Measurements from ENCODE around the gene RHBG. TPM values are rescaled to one million over a fixed set of nuclear protein-coding genes. Genes with fewer than 3 reads are reported as not detected.

RHBG gene
- total and polyA plus RNA-seq, 2 experiments from 2014 or later, result 3.3 to 11.9 TPM

DNA sequence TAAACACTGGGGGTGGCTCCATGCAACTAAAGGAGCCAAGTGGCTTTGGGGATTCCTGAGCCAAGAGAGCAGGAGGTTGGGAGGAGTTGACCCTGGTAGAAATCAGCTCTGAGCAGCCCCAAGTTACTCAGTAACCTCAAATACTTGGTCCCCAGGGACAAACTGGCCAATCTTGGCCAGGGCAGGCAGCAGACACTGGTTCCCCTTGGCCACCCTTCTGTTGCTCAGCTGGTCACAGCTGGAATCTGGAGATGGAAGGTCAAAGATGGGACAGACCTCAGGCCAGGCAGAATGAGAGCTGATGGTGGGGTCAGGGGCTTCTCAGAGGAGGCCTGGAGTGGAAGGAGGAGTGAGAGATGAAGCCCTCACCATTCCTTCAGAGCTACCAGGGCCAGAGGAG, 3.3 kb upstream of the RHBG start:
- Histone ChIP-seq H3K4me3 (no peak overlapping the region), H3K79me2 (no peaks in the 10 kb centered on the region), H3K27me3 (no peaks in the 10 kb centered on the region), H3K4me2 (no peak overlapping the region), H3K4me1 (ENCODE audit: insufficient read depth) (peaks cover 18% of the 10 kb centered on the region), H2AFZ (no peak overlapping the region), H3K9me2 (replicated peaks; ENCODE audit: insufficient read depth) (no peaks in the 10 kb centered on the region), H3K27ac (no peak overlapping the region), H3K9me3 (ENCODE audit: low read depth) (no peaks in the 10 kb centered on the region), H4K20me1 (ENCODE audit: insufficient read depth, poor library complexity, severe bottlenecking) (no peaks in the 10 kb centered on the region), H3K36me3 (replicated peaks; ENCODE audit: insufficient read depth, low read depth) (no peaks in the 10 kb centered on the region)
- no peak for DNase-seq (ENCODE audit: low spot score)
- TF ChIP-seq EZH2phosphoT487 (IDR thresholded peaks at IDR 0.05; ENCODE audit: low read depth, severe bottlenecking, unreplicated experiment) (no peak), EZH2 (IDR thresholded peaks at IDR 0.05; ENCODE audit: borderline replicate concordance) (no peak)
- TF ChIP-seq, protein P1, sequence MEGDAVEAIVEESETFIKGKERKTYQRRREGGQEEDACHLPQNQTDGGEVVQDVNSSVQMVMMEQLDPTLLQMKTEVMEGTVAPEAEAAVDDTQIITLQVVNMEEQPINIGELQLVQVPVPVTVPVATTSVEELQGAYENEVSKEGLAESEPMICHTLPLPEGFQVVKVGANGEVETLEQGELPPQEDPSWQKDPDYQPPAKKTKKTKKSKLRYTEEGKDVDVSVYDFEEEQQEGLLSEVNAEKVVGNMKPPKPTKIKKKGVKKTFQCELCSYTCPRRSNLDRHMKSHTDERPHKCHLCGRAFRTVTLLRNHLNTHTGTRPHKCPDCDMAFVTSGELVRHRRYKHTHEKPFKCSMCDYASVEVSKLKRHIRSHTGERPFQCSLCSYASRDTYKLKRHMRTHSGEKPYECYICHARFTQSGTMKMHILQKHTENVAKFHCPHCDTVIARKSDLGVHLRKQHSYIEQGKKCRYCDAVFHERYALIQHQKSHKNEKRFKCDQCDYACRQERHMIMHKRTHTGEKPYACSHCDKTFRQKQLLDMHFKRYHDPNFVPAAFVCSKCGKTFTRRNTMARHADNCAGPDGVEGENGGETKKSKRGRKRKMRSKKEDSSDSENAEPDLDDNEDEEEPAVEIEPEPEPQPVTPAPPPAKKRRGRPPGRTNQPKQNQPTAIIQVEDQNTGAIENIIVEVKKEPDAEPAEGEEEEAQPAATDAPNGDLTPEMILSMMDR (IDR thresholded peaks at IDR 0.05; ENCODE audit: poor library complexity), result no peak

DNA sequence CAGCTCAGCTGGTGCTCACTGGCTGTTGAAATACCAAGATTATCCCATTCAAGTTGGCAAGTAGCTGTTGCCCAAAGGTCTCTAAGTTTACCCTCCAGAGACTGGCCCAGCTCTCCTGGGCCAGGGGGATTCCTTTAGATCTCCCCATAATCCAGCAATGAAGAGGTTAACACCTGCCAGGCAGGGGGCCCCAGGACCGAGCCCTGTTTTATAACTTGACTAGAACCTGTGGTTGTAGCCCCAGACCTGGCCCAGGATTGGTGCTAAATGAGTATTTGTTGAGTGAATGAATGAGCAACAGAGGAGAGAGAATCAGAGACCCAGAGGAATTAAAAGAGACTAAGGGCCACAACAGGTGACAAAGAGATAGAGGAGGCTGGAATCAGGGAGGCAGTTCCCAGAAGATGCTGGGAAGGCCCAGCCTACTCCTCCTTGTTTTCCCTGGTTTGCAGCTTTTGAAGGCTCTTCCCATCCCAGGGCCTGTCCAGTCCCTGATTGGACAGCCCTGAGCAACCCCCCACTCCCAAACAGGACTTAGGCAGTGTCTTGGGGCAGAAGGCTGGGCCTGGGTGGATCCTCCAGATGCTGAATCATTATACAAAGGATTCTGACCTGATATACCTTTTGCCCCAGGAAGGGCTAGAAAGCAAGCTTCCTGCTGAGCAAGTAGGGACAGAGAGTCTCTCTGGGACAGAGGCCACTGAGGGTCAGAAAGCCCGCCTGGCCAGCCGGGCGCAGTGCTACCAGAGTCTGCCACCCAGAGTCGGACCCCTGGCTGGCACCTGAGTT, 2.4 kb upstream of the RHBG start:
- Histone ChIP-seq H3K4me1 (ENCODE audit: insufficient read depth) (peaks cover 18% of the 10 kb centered on the region), H3K27ac (no peak overlapping the region)

DNA sequence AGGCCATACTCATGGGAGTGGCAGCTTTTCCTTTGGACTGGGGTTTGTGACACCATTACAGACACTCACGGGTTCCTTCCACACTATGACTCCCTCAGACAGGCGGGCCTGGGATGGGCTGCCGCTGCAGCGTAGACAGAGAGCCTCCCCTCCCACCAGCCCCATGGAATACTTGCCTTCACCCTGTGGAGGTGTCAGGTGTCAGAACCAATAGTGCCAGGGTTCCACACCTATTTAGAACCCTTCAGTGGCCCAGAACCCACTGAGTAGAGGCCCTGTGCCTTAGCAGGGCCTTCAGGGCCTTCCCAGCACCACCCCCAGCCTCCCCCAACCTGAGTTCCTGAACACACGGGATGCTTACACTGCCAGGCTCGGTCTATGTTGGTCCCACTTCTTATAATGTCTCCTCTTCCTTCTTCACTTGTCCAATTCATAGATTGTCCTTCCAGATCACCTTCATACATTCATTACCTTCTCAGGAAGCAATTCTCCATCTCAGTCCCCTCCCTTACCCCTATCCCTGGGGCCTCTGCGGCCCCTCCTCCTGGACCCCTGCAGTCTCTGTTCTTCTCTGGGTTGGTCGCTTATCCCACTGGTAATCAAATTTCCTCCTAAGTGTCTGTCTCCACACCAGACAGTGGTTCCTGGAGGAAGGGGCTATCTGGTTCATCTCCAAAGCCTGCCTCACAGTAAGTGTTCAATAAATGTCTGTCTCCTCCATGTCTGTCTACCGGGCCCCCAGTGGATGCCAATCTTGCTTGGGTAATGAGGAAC, 1.4 kb upstream of the RHBG start:
- no peak overlapping the region for H2AFZ ChIP-seq
- DNase-seq (ENCODE audit: low spot score), result no peak
- no peaks in the 10 kb centered on the region for H3K36me3 ChIP-seq (replicated peaks; ENCODE audit: insufficient read depth, low read depth)
- H4K20me1 ChIP-seq (ENCODE audit: insufficient read depth, poor library complexity, severe bottlenecking), result no peaks in the 10 kb centered on the region
- H3K27ac ChIP-seq, result peak overlapping the region; percentile 48
- H3K27me3 ChIP-seq, result no peaks in the 10 kb centered on the region
- 50% methylated on average over 9 of the region's 9 CpGs for WGBS (ENCODE audit: low lambda C conversion rate, missing lambda C conversion rate)
- no peak for TF ChIP-seq EZH2phosphoT487 (IDR thresholded peaks at IDR 0.05; ENCODE audit: low read depth, severe bottlenecking, unreplicated experiment)
- TF ChIP-seq, protein P1 (IDR thresholded peaks at IDR 0.05; ENCODE audit: poor library complexity), result no peak
- TF ChIP-seq EZH2 (IDR thresholded peaks at IDR 0.05; ENCODE audit: borderline replicate concordance), result no peak
- peak overlapping the region; percentile 92 for H3K4me2 ChIP-seq
- H3K4me3 ChIP-seq, result no peak overlapping the region
- H3K79me2 ChIP-seq, result no peaks in the 10 kb centered on the region
- H3K9me3 ChIP-seq (ENCODE audit: low read depth), result no peaks in the 10 kb centered on the region
- no peaks in the 10 kb centered on the region for H3K9me2 ChIP-seq (replicated peaks; ENCODE audit: insufficient read depth)
- H3K4me1 ChIP-seq (ENCODE audit: insufficient read depth), result peaks cover 23% of the 10 kb centered on the region

More for the DNA sequence above, 2.4 kb upstream of the RHBG start:
- Histone ChIP-seq H4K20me1 (ENCODE audit: insufficient read depth, poor library complexity, severe bottlenecking) (no peaks in the 10 kb centered on the region), H3K9me2 (replicated peaks; ENCODE audit: insufficient read depth) (no peaks in the 10 kb centered on the region), H3K4me2 (no peak overlapping the region), H3K36me3 (replicated peaks; ENCODE audit: insufficient read depth, low read depth) (no peaks in the 10 kb centered on the region), H3K79me2 (no peaks in the 10 kb centered on the region), H2AFZ (no peak overlapping the region), H3K4me3 (no peak overlapping the region), H3K9me3 (ENCODE audit: low read depth) (no peaks in the 10 kb centered on the region), H3K27me3 (no peaks in the 10 kb centered on the region)
- WGBS (ENCODE audit: low lambda C conversion rate, missing lambda C conversion rate), result 80% methylated on average over 5 of the region's 5 CpGs
- TF ChIP-seq, protein P1 (IDR thresholded peaks at IDR 0.05; ENCODE audit: poor library complexity), result no peak
- no peak for TF ChIP-seq EZH2phosphoT487 (IDR thresholded peaks at IDR 0.05; ENCODE audit: low read depth, severe bottlenecking, unreplicated experiment)
- no peak for TF ChIP-seq EZH2 (IDR thresholded peaks at IDR 0.05; ENCODE audit: borderline replicate concordance)
- no peak for DNase-seq (ENCODE audit: low spot score)

Measured in hepatocyte (in vitro differentiated cells).